WTC11 (cell line): Measurements from ENCODE around the gene ASIC1. TPM values are rescaled to one million over a fixed set of nuclear protein-coding genes. Genes with fewer than 3 reads are reported as not detected.

Experiments
- ATAC-seq: fragments of 200-7000 bp; cut with Tn5 transposase; 2 replicates; pipeline ENCODE4 v1.10.0; 2021; ENCODE audit warnings: mild to moderate bottlenecking, moderate library complexity
- CTCF ChIA-PET: fragments of 300-600 bp; sonication (Branson Sonifier 250); formaldehyde crosslinking; loops from one replicate; lab custom pipeline; 2021; ENCODE audit warnings: antibody characterized with exemption; lab: Charles Lee
- POLR2A ChIA-PET: fragments of 350-600 bp; sonication (Branson Sonifier 250); formaldehyde crosslinking; loops from one replicate; lab custom pipeline; 2021; ENCODE audit warnings: antibody characterized with exemption; lab: Charles Lee
- DNase-seq: peaks from one replicate; pipeline ENCODE4 v3.0.0; 2021; ENCODE audit warnings: low spot score
- H3K27ac Mint-ChIP-seq: 2 replicates; pipeline ENCODE4 v1.8.0; 2021; ENCODE audit warnings: mixed read lengths
- H3K27me3 Mint-ChIP-seq: 2 replicates; pipeline ENCODE4 v1.8.0; 2021; ENCODE audit warnings: low read depth, mild to moderate bottlenecking, moderate library complexity, mixed read lengths
- H3K36me3 Mint-ChIP-seq: 2 replicates; pipeline ENCODE4 v1.8.0; 2021; ENCODE audit warnings: mixed read lengths
- H3K4me1 Mint-ChIP-seq: 2 replicates; pipeline ENCODE4 v1.8.0; 2022; ENCODE audit warnings: mixed read lengths
- H3K4me3 Mint-ChIP-seq: 2 replicates; pipeline ENCODE4 v1.8.0; 2021; ENCODE audit warnings: mild to moderate bottlenecking, moderate library complexity, mixed read lengths
- H3K9me3 Mint-ChIP-seq: 2 replicates; pipeline ENCODE4 v1.8.0; 2021; ENCODE audit warnings: mixed read lengths
- ESRRA ChIP-seq: sonication (generic); formaldehyde crosslinking; IDR thresholded peaks from 2 replicates; pipeline ENCODE4 v1.8.1; 2022; ENCODE audit warnings: mild to moderate bottlenecking, missing genetic modification reagents, borderline replicate concordance
- ETV6 ChIP-seq: sonication (generic); formaldehyde crosslinking; IDR thresholded peaks from 2 replicates; pipeline ENCODE4 v1.8.1; 2022; ENCODE audit warnings: mild to moderate bottlenecking, missing genetic modification reagents
- FOXP1 ChIP-seq: sonication (generic); formaldehyde crosslinking; IDR thresholded peaks from 2 replicates; pipeline ENCODE4 v1.8.0; 2022; ENCODE audit warnings: missing genetic modification reagents, mild to moderate bottlenecking, moderate library complexity, borderline replicate concordance
- IRF2 ChIP-seq: sonication (generic); formaldehyde crosslinking; IDR thresholded peaks from 2 replicates; pipeline ENCODE4 v1.8.0; 2022; ENCODE audit warnings: low read depth, missing genetic modification reagents, borderline replicate concordance
- JAZF1 ChIP-seq: fragments of 250-450 bp; sonication (Bioruptor Pico); IDR thresholded peaks from 2 replicates; pipeline ENCODE4 v1.9.0; 2021; ENCODE audit warnings: moderate library complexity, mild to moderate bottlenecking, inconsistent platforms
- NFE2L1 ChIP-seq: sonication (generic); formaldehyde crosslinking; IDR thresholded peaks from 2 replicates; pipeline ENCODE4 v1.8.1; 2023; ENCODE audit warnings: missing genetic modification reagents
- OVOL2 ChIP-seq: fragments of 250-450 bp; sonication (Bioruptor Pico); IDR thresholded peaks from 2 replicates; pipeline ENCODE4 v1.9.0; 2021; ENCODE audit warnings: mild to moderate bottlenecking, borderline replicate concordance
- SMAD3 ChIP-seq: sonication (generic); formaldehyde crosslinking; IDR thresholded peaks from 2 replicates; pipeline ENCODE4 v1.8.0; 2022; ENCODE audit warnings: missing genetic modification reagents, mild to moderate bottlenecking, borderline replicate concordance
- TEAD4 ChIP-seq: sonication (generic); formaldehyde crosslinking; IDR thresholded peaks from 2 replicates; pipeline ENCODE4 v1.8.0; 2022; ENCODE audit warnings: mild to moderate bottlenecking, missing genetic modification reagents
- ZNF121 ChIP-seq: sonication (generic); formaldehyde crosslinking; IDR thresholded peaks from 2 replicates; pipeline ENCODE4 v1.8.0; 2023; ENCODE audit warnings: missing genetic modification reagents
- ZNF138 ChIP-seq: sonication (generic); formaldehyde crosslinking; conservative IDR thresholded peaks from 2 replicates; pipeline ENCODE4 v1.8.1; 2022; ENCODE audit warnings: mild to moderate bottlenecking, moderate library complexity, missing genetic modification reagents
- ZNF219 ChIP-seq: sonication (generic); formaldehyde crosslinking; IDR thresholded peaks from 2 replicates; pipeline ENCODE4 v1.8.0; 2023; ENCODE audit warnings: missing genetic modification reagents, mild to moderate bottlenecking, borderline replicate concordance
- total RNA-seq: library from RNA; stranded (reverse); gene quantifications from 3 replicates; pipeline ENCODE4 v1.2.3, GENCODE V29; 2021
- TF ChIP-seq, protein P1 (sequence below): sonication (generic); formaldehyde crosslinking; IDR thresholded peaks from 2 replicates; pipeline ENCODE4 v1.8.0; 2023; ENCODE audit warnings: mild to moderate bottlenecking, missing genetic modification reagents
- TF ChIP-seq, protein P2 (sequence below): sonication (generic); formaldehyde crosslinking; IDR thresholded peaks from 2 replicates; pipeline ENCODE4 v1.8.1; 2023; ENCODE audit warnings: mild to moderate bottlenecking, missing genetic modification reagents, moderate library complexity
- TF ChIP-seq, protein P3 (sequence below): sonication (generic); formaldehyde crosslinking; IDR thresholded peaks from 2 replicates; pipeline ENCODE4 v1.8.0; 2023; ENCODE audit warnings: missing genetic modification reagents, mild to moderate bottlenecking, borderline replicate concordance
- TF ChIP-seq, protein P4 (sequence below): sonication (generic); formaldehyde crosslinking; IDR thresholded peaks from 2 replicates; pipeline ENCODE4 v1.8.0; 2022; ENCODE audit warnings: mild to moderate bottlenecking, missing genetic modification reagents
- TF ChIP-seq, protein P5 (sequence below): sonication (generic); formaldehyde crosslinking; IDR thresholded peaks from 2 replicates; pipeline ENCODE4 v1.8.1; 2023; ENCODE audit warnings: mild to moderate bottlenecking, moderate library complexity, missing genetic modification reagents
- TF ChIP-seq, protein P6 (sequence below): sonication (generic); formaldehyde crosslinking; IDR thresholded peaks from 2 replicates; pipeline ENCODE4 v1.8.1; 2022; ENCODE audit warnings: mild to moderate bottlenecking, moderate library complexity, missing genetic modification reagents
- TF ChIP-seq, protein P7 (sequence below): fragments of 250-450 bp; sonication (Bioruptor Pico); conservative IDR thresholded peaks from 2 replicates; pipeline ENCODE4 v1.9.0; 2021; ENCODE audit warnings: mild to moderate bottlenecking

Gene ASIC1
- total RNA-seq, 1 experiment from 2014 or later = 4.9 TPM

DNA sequence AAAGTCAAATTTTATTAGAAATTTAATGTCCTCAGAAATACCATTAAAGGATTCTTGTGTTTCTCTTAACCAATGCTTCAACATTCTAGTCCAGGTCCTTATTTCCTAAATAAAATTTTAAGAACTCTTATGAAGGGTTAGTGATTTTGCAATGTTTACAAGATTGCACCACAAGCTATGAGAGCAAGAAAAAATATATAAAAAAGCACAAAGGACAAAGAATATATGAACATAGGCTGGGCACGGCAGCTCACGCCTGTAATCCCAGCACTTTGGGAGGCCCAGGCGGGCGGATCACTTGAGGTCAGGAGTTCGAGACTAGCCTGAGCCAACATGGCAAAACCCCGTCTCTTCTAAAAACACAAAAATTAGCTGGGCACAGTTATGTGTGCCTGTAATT, 39.8 kb upstream of the ASIC1 start (continued):
- TF ChIP-seq, protein P1, sequence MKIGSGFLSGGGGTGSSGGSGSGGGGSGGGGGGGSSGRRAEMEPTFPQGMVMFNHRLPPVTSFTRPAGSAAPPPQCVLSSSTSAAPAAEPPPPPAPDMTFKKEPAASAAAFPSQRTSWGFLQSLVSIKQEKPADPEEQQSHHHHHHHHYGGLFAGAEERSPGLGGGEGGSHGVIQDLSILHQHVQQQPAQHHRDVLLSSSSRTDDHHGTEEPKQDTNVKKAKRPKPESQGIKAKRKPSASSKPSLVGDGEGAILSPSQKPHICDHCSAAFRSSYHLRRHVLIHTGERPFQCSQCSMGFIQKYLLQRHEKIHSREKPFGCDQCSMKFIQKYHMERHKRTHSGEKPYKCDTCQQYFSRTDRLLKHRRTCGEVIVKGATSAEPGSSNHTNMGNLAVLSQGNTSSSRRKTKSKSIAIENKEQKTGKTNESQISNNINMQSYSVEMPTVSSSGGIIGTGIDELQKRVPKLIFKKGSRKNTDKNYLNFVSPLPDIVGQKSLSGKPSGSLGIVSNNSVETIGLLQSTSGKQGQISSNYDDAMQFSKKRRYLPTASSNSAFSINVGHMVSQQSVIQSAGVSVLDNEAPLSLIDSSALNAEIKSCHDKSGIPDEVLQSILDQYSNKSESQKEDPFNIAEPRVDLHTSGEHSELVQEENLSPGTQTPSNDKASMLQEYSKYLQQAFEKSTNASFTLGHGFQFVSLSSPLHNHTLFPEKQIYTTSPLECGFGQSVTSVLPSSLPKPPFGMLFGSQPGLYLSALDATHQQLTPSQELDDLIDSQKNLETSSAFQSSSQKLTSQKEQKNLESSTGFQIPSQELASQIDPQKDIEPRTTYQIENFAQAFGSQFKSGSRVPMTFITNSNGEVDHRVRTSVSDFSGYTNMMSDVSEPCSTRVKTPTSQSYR (CRISPR knock-in tag) = no peak
- TF ChIP-seq JAZF1 (CRISPR knock-in tag) (no peak), IRF2 (no peak), TEAD4 (no peak), OVOL2 (CRISPR knock-in tag) (no peak), NFE2L1 (CRISPR knock-in tag) (no peak)

DNA sequence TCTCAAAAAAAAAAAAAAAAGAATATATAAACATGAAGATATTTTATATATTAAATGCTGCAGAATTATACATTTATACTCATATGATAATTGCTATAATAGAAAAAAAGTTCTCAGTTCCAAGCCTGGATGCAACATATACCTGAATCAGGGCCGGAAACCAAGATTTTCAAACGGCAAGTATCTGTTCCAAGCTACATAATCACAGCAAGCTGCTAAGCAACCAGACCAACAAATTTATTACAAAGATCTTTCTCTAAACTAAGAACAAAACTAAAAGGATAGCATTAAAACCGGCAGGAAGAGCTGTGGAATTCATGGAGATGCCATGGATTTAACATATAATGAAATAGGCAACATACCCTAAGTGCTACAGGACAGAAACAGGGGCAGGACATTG, 39.2 kb upstream of the ASIC1 start:
- TF ChIP-seq ZNF121 = no peak
- no peak for TF ChIP-seq ETV6 (CRISPR knock-in tag)
- TF ChIP-seq, protein P2, sequence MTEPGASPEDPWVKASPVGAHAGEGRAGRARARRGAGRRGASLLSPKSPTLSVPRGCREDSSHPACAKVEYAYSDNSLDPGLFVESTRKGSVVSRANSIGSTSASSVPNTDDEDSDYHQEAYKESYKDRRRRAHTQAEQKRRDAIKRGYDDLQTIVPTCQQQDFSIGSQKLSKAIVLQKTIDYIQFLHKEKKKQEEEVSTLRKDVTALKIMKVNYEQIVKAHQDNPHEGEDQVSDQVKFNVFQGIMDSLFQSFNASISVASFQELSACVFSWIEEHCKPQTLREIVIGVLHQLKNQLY (CRISPR knock-in tag) = no peak
- TF ChIP-seq, protein P3, sequence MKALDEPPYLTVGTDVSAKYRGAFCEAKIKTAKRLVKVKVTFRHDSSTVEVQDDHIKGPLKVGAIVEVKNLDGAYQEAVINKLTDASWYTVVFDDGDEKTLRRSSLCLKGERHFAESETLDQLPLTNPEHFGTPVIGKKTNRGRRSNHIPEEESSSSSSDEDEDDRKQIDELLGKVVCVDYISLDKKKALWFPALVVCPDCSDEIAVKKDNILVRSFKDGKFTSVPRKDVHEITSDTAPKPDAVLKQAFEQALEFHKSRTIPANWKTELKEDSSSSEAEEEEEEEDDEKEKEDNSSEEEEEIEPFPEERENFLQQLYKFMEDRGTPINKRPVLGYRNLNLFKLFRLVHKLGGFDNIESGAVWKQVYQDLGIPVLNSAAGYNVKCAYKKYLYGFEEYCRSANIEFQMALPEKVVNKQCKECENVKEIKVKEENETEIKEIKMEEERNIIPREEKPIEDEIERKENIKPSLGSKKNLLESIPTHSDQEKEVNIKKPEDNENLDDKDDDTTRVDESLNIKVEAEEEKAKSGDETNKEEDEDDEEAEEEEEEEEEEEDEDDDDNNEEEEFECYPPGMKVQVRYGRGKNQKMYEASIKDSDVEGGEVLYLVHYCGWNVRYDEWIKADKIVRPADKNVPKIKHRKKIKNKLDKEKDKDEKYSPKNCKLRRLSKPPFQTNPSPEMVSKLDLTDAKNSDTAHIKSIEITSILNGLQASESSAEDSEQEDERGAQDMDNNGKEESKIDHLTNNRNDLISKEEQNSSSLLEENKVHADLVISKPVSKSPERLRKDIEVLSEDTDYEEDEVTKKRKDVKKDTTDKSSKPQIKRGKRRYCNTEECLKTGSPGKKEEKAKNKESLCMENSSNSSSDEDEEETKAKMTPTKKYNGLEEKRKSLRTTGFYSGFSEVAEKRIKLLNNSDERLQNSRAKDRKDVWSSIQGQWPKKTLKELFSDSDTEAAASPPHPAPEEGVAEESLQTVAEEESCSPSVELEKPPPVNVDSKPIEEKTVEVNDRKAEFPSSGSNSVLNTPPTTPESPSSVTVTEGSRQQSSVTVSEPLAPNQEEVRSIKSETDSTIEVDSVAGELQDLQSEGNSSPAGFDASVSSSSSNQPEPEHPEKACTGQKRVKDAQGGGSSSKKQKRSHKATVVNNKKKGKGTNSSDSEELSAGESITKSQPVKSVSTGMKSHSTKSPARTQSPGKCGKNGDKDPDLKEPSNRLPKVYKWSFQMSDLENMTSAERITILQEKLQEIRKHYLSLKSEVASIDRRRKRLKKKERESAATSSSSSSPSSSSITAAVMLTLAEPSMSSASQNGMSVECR = no peak
- H3K4me3 Mint-ChIP-seq = no peak overlapping the region
- DNase-seq = no peak
- no peaks in the 10 kb centered on the region for H3K27me3 Mint-ChIP-seq
- ChIA-PET POLR2A (no interaction called here), CTCF (interaction anchor here (0.6 to 3.0 kb wide), 10 partner anchors 12 to 57 kb away, joined by 3 to 19 read pairs (median 4); partner anchors contain the start of gene AQP5)
- no peak for ATAC-seq
- peaks cover 23% of the 10 kb centered on the region for H3K36me3 Mint-ChIP-seq
- no peaks in the 10 kb centered on the region for H3K9me3 Mint-ChIP-seq
- peak overlapping the region; percentile 9; the same call in 1 of the 2 replicates for H3K27ac Mint-ChIP-seq
- peaks cover 13% of the 10 kb centered on the region for H3K4me1 Mint-ChIP-seq

DNA sequence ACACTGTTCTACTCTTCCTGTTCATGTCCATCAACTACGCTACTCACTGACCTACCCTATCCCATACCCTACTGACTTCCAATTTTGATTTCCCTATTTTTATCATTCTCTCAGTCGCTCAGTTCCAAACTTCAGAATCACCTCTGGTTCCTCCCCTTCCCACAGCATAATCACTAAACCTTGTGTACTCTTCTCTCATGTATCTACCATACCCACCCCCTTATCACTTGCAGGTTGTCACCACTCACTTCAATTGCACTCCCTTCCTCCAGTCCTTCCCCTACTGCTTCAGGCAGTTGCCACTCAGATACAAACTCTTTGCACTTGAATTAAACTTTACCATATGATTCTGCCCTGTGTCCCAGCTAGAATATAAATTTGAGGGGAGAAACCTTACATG, 38.4 kb upstream of the ASIC1 start:
- H3K9me3 Mint-ChIP-seq = no peaks in the 10 kb centered on the region
- DNase-seq = no peak
- CTCF ChIA-PET = interaction anchor here (1.0 to 3.0 kb wide), 5 partner anchors 13 to 52 kb away, joined by 3 to 19 read pairs (median 4); no protein-coding TSS in a partner anchor
- H3K27me3 Mint-ChIP-seq = no peaks in the 10 kb centered on the region
- H3K36me3 Mint-ChIP-seq = peaks cover 16% of the 10 kb centered on the region
- no peak overlapping the region for H3K4me3 Mint-ChIP-seq
- H3K27ac Mint-ChIP-seq = peak overlapping the region; percentile 74
- no peak; the same call in 1 of the 2 replicates for ATAC-seq
- POLR2A ChIA-PET = no interaction called here
- H3K4me1 Mint-ChIP-seq = peaks cover 14% of the 10 kb centered on the region
- TF ChIP-seq ZNF121 = no peak
- TF ChIP-seq, protein P4, sequence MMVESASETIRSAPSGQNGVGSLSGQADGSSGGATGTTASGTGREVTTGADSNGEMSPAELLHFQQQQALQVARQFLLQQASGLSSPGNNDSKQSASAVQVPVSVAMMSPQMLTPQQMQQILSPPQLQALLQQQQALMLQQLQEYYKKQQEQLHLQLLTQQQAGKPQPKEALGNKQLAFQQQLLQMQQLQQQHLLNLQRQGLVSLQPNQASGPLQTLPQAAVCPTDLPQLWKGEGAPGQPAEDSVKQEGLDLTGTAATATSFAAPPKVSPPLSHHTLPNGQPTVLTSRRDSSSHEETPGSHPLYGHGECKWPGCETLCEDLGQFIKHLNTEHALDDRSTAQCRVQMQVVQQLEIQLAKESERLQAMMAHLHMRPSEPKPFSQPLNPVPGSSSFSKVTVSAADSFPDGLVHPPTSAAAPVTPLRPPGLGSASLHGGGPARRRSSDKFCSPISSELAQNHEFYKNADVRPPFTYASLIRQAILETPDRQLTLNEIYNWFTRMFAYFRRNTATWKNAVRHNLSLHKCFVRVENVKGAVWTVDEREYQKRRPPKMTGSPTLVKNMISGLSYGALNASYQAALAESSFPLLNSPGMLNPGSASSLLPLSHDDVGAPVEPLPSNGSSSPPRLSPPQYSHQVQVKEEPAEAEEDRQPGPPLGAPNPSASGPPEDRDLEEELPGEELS (CRISPR knock-in tag) = no peak
- TF ChIP-seq ZNF138 (CRISPR knock-in tag) = no peak
- TF ChIP-seq, protein P5, sequence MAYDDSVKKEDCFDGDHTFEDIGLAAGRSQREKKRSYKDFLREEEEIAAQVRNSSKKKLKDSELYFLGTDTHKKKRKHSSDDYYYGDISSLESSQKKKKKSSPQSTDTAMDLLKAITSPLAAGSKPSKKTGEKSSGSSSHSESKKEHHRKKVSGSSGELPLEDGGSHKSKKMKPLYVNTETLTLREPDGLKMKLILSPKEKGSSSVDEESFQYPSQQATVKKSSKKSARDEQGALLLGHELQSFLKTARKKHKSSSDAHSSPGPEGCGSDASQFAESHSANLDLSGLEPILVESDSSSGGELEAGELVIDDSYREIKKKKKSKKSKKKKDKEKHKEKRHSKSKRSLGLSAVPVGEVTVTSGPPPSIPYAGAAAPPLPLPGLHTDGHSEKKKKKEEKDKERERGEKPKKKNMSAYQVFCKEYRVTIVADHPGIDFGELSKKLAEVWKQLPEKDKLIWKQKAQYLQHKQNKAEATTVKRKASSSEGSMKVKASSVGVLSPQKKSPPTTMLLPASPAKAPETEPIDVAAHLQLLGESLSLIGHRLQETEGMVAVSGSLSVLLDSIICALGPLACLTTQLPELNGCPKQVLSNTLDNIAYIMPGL = no peak
- TF ChIP-seq, protein P6, sequence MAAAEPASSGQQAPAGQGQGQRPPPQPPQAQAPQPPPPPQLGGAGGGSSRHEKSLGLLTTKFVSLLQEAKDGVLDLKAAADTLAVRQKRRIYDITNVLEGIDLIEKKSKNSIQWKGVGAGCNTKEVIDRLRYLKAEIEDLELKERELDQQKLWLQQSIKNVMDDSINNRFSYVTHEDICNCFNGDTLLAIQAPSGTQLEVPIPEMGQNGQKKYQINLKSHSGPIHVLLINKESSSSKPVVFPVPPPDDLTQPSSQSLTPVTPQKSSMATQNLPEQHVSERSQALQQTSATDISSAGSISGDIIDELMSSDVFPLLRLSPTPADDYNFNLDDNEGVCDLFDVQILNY = no peak
- no peak for TF ChIP-seq SMAD3 (CRISPR knock-in tag)
- no peak for TF ChIP-seq ESRRA (CRISPR knock-in tag)
- TF ChIP-seq ZNF219 = no peak
- TF ChIP-seq FOXP1 = no peak
- TF ChIP-seq, protein P7, sequence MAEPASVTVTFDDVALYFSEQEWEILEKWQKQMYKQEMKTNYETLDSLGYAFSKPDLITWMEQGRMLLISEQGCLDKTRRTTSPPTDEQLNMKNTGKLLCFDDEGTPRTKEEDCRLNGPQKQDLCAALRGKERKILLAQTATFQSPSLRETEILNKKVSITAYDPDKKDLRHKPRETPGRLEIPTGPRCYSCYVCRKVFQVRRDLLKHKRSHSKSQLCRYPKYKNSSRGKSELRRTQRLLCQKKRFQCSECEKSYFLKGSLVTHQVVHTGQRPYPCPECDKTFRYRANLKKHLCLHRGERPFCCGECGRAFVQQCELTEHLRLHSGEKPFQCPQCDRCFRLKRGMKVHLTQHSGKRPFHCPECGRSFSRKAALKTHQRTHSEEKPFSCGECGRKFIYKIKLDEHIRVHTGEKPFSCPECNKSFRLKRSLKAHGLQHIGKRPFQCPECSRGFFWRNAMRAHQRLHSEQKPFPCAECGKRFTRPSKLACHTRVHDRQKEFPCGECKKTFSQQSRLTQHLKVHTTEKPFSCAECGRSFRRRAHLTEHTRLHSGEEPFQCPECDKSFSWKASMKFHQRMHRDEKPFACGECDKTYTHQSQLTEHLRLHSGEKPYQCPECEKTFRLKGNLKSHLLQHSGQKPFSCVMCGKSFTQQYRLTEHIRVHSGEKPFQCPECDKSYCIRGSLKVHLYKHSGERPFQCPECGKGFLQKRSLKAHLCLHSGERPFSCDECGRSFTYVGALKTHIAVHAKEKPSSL (CRISPR knock-in tag) = no peak
